Lung (tissue), 12 donors: ENCODE measurements around the gene CCDC127. TPM values are rescaled to one million over a fixed set of nuclear protein-coding genes. Genes with fewer than 3 reads are reported as not detected.

ENCODE experiments used
- ATAC-seq: fragments of 200-7000 bp; cut with Tn5 transposase; one replicate; pipeline ENCODE4 v1.9.1; 2020; ENCODE audit warnings: moderate number of reproducible peaks; ENCODE audit not compliant: insufficient read depth, low FRiP score
- DNase-seq, 3 donors: peaks; one replicate each; pipeline ENCODE4 v3.0.0-alpha.2; 2013 to 2017
- H3K27ac ChIP-seq, 2 donors: one replicate each; pipeline ENCODE4 v1.5.1; 2013; ENCODE audit warnings: mild to moderate bottlenecking in 2 of 2, moderate library complexity in 2 of 2, control low read depth in 1 of 2, inconsistent platforms in 1 of 2, low read depth in 1 of 2, low read length in 1 of 2
- H3K27me3 ChIP-seq, 3 donors: one replicate each; pipeline ENCODE4 v1.5.1; 2013; ENCODE audit warnings: low read length in 2 of 3; ENCODE audit not compliant: control insufficient read depth in 3 of 3, insufficient read depth in 3 of 3
- H3K36me3 ChIP-seq, 4 donors: one replicate each; pipeline ENCODE4 v1.5.1; 2013; ENCODE audit warnings: low read length in 4 of 4, mild to moderate bottlenecking in 1 of 4, moderate library complexity in 1 of 4; ENCODE audit not compliant: control insufficient read depth in 4 of 4, insufficient read depth in 4 of 4
- H3K4me1 ChIP-seq, 5 donors: one replicate each; pipeline ENCODE4 v1.5.1; 2013; ENCODE audit warnings: low read length in 5 of 5, mild to moderate bottlenecking in 2 of 5, moderate library complexity in 1 of 5; ENCODE audit not compliant: control insufficient read depth in 5 of 5, insufficient read depth in 5 of 5
- H3K4me3 ChIP-seq: one replicate; pipeline ENCODE4 v1.5.1; 2013; ENCODE audit warnings: mild to moderate bottlenecking, control low read depth, moderate library complexity
- H3K9ac ChIP-seq, 2 donors: one replicate each; pipeline ENCODE4 v1.5.1; 2013; ENCODE audit warnings: low read length in 2 of 2, control low read depth in 1 of 2; ENCODE audit not compliant: insufficient read depth in 1 of 2
- H3K9me3 ChIP-seq, 4 donors: one replicate each; pipeline ENCODE4 v1.5.1; 2013; ENCODE audit warnings: low read length in 3 of 4, mild to moderate bottlenecking in 1 of 4, moderate library complexity in 1 of 4; ENCODE audit not compliant: control insufficient read depth in 4 of 4, insufficient read depth in 3 of 4
- CTCF ChIP-seq: IDR thresholded peaks from 2 replicates; pipeline ENCODE4 v1.5.1; 2012; ENCODE audit warnings: mild to moderate bottlenecking; ENCODE audit errors: control extremely low read depth, extremely low read depth
- WGBS, 2 donors: extraction: QIAGEN DNeasy Blood & Tissue Kit; methylation state at CpG; one replicate each; pipeline ENCODE4 v1.1.7; 2013; 5-methylcytosine and 5-hydroxymethylcytosine counted together
- polyA plus RNA-seq, 2 donors: library from polyadenylated mRNA; stranded (reverse); fragments of 200-250 nt; gene quantifications; one replicate each; pipeline ENCODE4 v1.2.1, GENCODE V29; 2013
- total RNA-seq, 2 donors: library from RNA; depleted of rRNA in 1 of 2; stranded (reverse); fragments of >200 nt in 1 of 2; gene quantifications; one replicate each; pipeline ENCODE4 v1.2.1, GENCODE V29; 2014 to 2021
- donor health status: control.
- donor health status: control.
- donor health status: Bipolar disorder and iron deficiency.
- donor health status: healthy.
- donor health status: DM: yes; HTN: yes; CAD: no.

The CCDC127 gene
- total and polyA plus RNA-seq, 4 donors: 2.1 to 6.4 (median 3.9) TPM

DNA sequence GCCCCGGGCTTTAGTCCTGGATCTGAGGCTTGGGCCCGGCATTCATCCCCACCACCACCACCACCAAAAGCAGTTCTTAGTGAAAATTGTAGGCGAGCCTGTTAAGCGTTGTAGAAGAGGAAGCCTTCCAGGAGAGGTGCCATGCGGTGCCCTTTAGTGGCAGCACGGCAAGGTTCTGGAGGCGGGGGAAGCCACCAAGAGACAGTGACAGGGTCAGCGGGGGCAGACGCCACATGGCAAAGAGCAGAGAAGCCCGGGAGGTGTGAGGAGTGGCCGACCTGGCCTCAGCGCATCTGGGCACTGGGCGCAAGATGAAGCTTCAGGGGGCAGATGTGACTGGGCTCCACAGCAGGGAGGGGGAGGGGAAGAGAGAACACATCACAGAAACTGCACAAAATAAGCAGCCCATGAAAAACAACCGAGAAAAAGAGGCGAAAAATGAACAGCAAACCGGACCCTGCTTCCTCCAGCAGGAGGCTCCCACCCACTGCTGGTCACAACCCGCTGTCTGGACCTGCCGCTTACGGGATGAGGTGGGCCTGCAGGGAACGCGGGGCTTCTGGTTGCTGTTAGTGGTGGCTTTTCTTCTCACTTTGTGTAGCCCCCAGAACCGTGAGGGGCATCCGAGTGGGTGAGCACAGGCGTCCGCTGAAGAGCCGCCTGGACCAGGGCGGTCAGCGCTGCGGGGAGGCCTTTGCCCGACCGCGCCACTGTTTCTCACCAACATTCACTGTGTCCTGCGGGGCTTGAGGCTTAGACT, 22.4 kb downstream of the CCDC127 start:
- peaks cover 0 to 3% (median 0%) of the 10 kb centered on the region in 3 donors for H3K27me3 ChIP-seq
- no peak overlapping the region for H3K4me3 ChIP-seq
- TF ChIP-seq CTCF: no peak
- peaks cover 0 to 6% (median 3%) of the 10 kb centered on the region in 4 donors for H3K36me3 ChIP-seq
- H3K9me3 ChIP-seq: no peaks in the 10 kb centered on the region
- H3K4me1 ChIP-seq: no peaks in the 10 kb centered on the region
- H3K27ac ChIP-seq: peak overlapping the region in 1 of 2 donors; percentile 38
- DNase-seq: peak in 1 of 3 donors; percentile 10
- 82 to 83% methylated on average over 33 of the region's 33 CpGs for WGBS, 2 donors
- H3K9ac ChIP-seq: no peak overlapping the region
- ATAC-seq: no peak

GRCh38 chr5:194603-195209, 23.2 kb downstream of the CCDC127 start:
- ATAC-seq (no peak), DNase-seq (no peak)
- Histone ChIP-seq H3K9ac (no peak overlapping the region), H3K4me3 (no peak overlapping the region), H3K4me1 (peaks cover 0 to 5% (median 0%) of the 10 kb centered on the region in 5 donors), H3K27me3 (peaks cover 0 to 6% (median 3%) of the 10 kb centered on the region in 3 donors), H3K27ac (peak overlapping the region in 1 of 2 donors; percentile 38), H3K9me3 (no peaks in the 10 kb centered on the region), H3K36me3 (peaks cover 0 to 6% (median 2%) of the 10 kb centered on the region in 4 donors)
- WGBS, 2 donors: 93 to 94% methylated on average over 36 of the region's 36 CpGs
- no peak for TF ChIP-seq CTCF

GRCh38 chr5:194102-194501, 23.9 kb downstream of the CCDC127 start:
- H3K4me1 ChIP-seq: peaks cover 0 to 5% (median 0%) of the 10 kb centered on the region in 5 donors
- H3K4me3 ChIP-seq: no peak overlapping the region
- no peak for DNase-seq
- H3K36me3 ChIP-seq: peaks cover 0 to 5% (median 2%) of the 10 kb centered on the region in 4 donors
- 86 to 87% methylated on average over 15 of the region's 15 CpGs for WGBS, 2 donors
- H3K9me3 ChIP-seq: no peaks in the 10 kb centered on the region
- ATAC-seq: no peak
- no peak for TF ChIP-seq CTCF
- peak overlapping the region in 1 of 2 donors; percentile 74 for H3K27ac ChIP-seq
- no peak overlapping the region for H3K9ac ChIP-seq
- peaks cover 0 to 6% (median 3%) of the 10 kb centered on the region in 3 donors for H3K27me3 ChIP-seq
